ENCODE data around the gene FNIP2. TPM values are rescaled to one million over a fixed set of nuclear protein-coding genes. Genes with fewer than 3 reads are reported as not detected.
A peak's percentile ranks its signal among the peaks of the same experiment; 100 is the strongest.

Gene FNIP2
- total RNA-seq, 2 experiments from 2014 or later: 0.09 to 1.0 TPM

DNA sequence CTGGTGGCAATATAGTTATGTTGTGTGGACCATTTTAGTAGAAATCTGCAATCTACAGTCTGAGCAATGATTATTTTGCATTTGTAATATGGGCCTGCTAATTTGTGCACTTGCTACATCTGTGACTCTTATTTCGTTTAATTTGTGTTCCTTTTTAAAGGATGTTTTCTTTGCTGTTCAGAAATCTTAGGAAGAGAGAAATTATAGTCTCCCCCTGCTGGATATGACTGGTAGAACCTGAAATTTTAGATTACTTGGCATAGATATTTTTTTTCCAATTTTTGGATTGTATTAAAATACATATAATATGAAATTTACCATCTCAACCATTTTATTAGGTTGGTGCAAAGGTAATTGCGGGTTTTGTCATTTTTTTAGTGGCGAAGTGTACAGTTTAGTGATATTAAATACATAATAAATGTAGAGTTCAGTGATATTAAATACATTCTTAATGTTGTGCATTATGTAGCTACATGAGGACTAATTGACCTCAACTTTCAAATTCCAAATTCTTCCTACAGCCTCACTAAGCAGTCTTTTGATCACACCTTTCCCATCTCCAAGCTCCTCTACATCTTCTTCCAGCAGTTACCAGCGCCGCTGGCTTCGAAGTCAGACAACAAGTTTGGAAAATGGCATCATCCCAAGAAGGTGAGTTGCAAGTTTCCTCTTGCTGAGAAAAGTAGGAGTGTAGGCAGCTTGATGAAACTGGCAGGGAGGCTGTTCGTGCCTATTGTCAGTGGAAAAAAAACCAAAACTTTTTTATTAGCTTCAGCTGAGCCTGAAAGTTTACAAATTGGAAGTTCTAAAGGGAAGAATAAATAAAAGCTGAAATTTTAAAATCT lies 82.2 kb downstream of the FNIP2 start:
- Histone ChIP-seq H2AFZ (ENCODE audit: low read length) (no peak overlapping the region), H4K20me1 (ENCODE audit: insufficient read depth, low read length) (no peaks in the 10 kb centered on the region), H3K4me1 (ENCODE audit: insufficient read depth, low read length, poor library complexity, severe bottlenecking) (no peaks in the 10 kb centered on the region), H3K79me2 (ENCODE audit: insufficient read depth, low read depth, low read length) (no peaks in the 10 kb centered on the region), H3K4me3 (ENCODE audit: low read depth, low read length, poor library complexity, severe bottlenecking) (no peak overlapping the region), H3K9me3 (ENCODE audit: low read length) (no peaks in the 10 kb centered on the region), H3K27ac (ENCODE audit: low read depth, low read length, poor library complexity, severe bottlenecking) (no peak overlapping the region), H3K4me2 (ENCODE audit: low read length) (no peak overlapping the region), H3K36me3 (ENCODE audit: insufficient read depth, low read length) (no peaks in the 10 kb centered on the region), H3K9me2 (ENCODE audit: insufficient read depth, low read length) (no peaks in the 10 kb centered on the region)
- TF ChIP-seq CTCF (conservative IDR thresholded peaks at IDR 0.05; ENCODE audit: low read length): peak; percentile 89
- no peak for TF ChIP-seq EZH2phosphoT487 (IDR thresholded peaks at IDR 0.05; ENCODE audit: borderline replicate concordance, low read depth, low read length)
- peak; percentile 25 for DNase-seq (ENCODE audit: low spot score)
- no TSS peak for BruUV-seq (replicated peaks)
- intact Hi-C loops (cut with micrococcal nuclease; ENCODE audit: unreplicated experiment): loop anchor here (2.0 to 5.0 kb wide), 2 partner anchors 120 to 594 kb away; no protein-coding TSS in a partner anchor
- ChIA-PET CTCF (ENCODE audit: unreplicated experiment) (no interaction called here), POLR2A (interaction anchor here (1.0 to 1.4 kb wide), 2 partner anchors 16 to 197 kb away, joined by 3 read pairs; no protein-coding TSS in a partner anchor)

GRCh38 chr4:158854236-158854635 lies 85.4 kb downstream of the FNIP2 start:
- DNase-seq (ENCODE audit: low spot score): no peak
- Histone ChIP-seq H3K36me3 (ENCODE audit: insufficient read depth, low read length) (no peaks in the 10 kb centered on the region), H2AFZ (ENCODE audit: low read length) (no peak overlapping the region), H3K4me1 (ENCODE audit: insufficient read depth, low read length, poor library complexity, severe bottlenecking) (no peaks in the 10 kb centered on the region), H4K20me1 (ENCODE audit: insufficient read depth, low read length) (no peaks in the 10 kb centered on the region), H3K9me3 (ENCODE audit: low read length) (no peaks in the 10 kb centered on the region), H3K27ac (ENCODE audit: low read depth, low read length, poor library complexity, severe bottlenecking) (no peak overlapping the region), H3K79me2 (ENCODE audit: insufficient read depth, low read depth, low read length) (no peaks in the 10 kb centered on the region), H3K4me3 (ENCODE audit: low read depth, low read length, poor library complexity, severe bottlenecking) (no peak overlapping the region), H3K9me2 (ENCODE audit: insufficient read depth, low read length) (no peaks in the 10 kb centered on the region), H3K4me2 (ENCODE audit: low read length) (no peak overlapping the region)
- no TSS peak for BruUV-seq (replicated peaks)
- TF ChIP-seq CTCF (conservative IDR thresholded peaks at IDR 0.05; ENCODE audit: low read length) (no peak), EZH2phosphoT487 (IDR thresholded peaks at IDR 0.05; ENCODE audit: borderline replicate concordance, low read depth, low read length) (no peak)
- POLR2A ChIA-PET: no interaction called here
- CTCF ChIA-PET (ENCODE audit: unreplicated experiment): no interaction called here
- intact Hi-C loops (cut with micrococcal nuclease; ENCODE audit: unreplicated experiment): loop anchor here (5.0 kb wide), 1 partner anchor 597 kb away; no protein-coding TSS in a partner anchor

- Histone ChIP-seq H4K20me1 (ENCODE audit: insufficient read depth, low read length) (no peaks in the 10 kb centered on the region), H3K9me3 (ENCODE audit: low read length) (no peaks in the 10 kb centered on the region), H3K27ac (ENCODE audit: low read depth, low read length, poor library complexity, severe bottlenecking) (no peak overlapping the region), H3K4me2 (ENCODE audit: low read length) (no peak overlapping the region), H3K4me3 (ENCODE audit: low read depth, low read length, poor library complexity, severe bottlenecking) (no peak overlapping the region), H3K4me1 (ENCODE audit: insufficient read depth, low read length, poor library complexity, severe bottlenecking) (no peaks in the 10 kb centered on the region), H3K79me2 (ENCODE audit: insufficient read depth, low read depth, low read length) (no peaks in the 10 kb centered on the region), H3K36me3 (ENCODE audit: insufficient read depth, low read length) (no peaks in the 10 kb centered on the region), H2AFZ (ENCODE audit: low read length) (no peak overlapping the region), H3K9me2 (ENCODE audit: insufficient read depth, low read length) (no peaks in the 10 kb centered on the region)
- ChIA-PET POLR2A (no interaction called here), CTCF (ENCODE audit: unreplicated experiment) (no interaction called here)
- TF ChIP-seq EZH2phosphoT487 (IDR thresholded peaks at IDR 0.05; ENCODE audit: borderline replicate concordance, low read depth, low read length): no peak
- TF ChIP-seq CTCF (conservative IDR thresholded peaks at IDR 0.05; ENCODE audit: low read length): peak; percentile 85
- DNase-seq (ENCODE audit: low spot score): peak; percentile 48
- intact Hi-C loops (cut with micrococcal nuclease; ENCODE audit: unreplicated experiment): loop anchor here (1.0 kb wide), 3 partner anchors 318 to 589 kb away; no protein-coding TSS in a partner anchor
- no TSS peak for BruUV-seq (replicated peaks)
Observed at GRCh38 chr4:158856852-158857251, 88.0 kb downstream of the FNIP2 start.

Data from OCI-LY7 (cell line).